Transverse colon (tissue), 3 donors: ENCODE results near the gene ATG2B.

Source experiments
- CTCF ChIP-seq, 5 experiments: fragments of 200-600 bp in 3 of 5; fragments of 450-650 bp in 2 of 5; sonication (generic) in 3 of 5; IDR thresholded peaks; 1 replicate in 2 of 5; 2 replicates in 3 of 5; pipeline ENCODE4 v1.5.1; 2016 to 2017; ENCODE audit warnings: antibody characterized with exemption in 5 of 5, inconsistent platforms in 3 of 5, mild to moderate bottlenecking in 2 of 5, moderate library complexity in 1 of 5
- EP300 ChIP-seq: sonication (generic); formaldehyde crosslinking; IDR thresholded peaks from one replicate; pipeline ENCODE4 v1.6.1; 2017; ENCODE audit warnings: antibody characterized with exemption, low read depth

- TF ChIP-seq EP300, result peak; percentile 63
- no peak for TF ChIP-seq CTCF (IDR thresholded peaks at IDR 0.05)
Measured at GRCh38 chr14:96254687-96255086, 108.5 kb downstream of the ATG2B start.
